ENCODE data around the gene UBE2J2.

DNA sequence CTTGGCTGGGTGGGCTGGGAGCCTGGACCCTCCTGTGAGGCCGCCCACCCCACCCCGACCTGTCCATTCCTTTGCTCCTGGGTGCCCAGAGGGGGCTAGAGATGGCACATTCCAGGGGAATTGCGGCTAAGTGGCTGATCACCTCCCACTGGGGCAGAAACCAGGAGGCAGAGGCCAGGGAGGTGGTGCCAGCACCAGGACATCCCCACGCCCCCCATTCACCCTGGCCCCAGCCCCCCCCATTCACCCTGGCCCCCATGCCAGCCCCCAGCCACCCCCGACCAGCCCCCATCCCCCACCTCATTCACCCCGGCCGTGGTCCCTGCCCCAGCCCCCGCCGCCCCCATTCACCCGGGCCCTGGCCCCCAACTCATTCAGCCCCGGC lies 33.3 kb downstream of the UBE2J2 start:
- TF ChIP-seq, protein P1, sequence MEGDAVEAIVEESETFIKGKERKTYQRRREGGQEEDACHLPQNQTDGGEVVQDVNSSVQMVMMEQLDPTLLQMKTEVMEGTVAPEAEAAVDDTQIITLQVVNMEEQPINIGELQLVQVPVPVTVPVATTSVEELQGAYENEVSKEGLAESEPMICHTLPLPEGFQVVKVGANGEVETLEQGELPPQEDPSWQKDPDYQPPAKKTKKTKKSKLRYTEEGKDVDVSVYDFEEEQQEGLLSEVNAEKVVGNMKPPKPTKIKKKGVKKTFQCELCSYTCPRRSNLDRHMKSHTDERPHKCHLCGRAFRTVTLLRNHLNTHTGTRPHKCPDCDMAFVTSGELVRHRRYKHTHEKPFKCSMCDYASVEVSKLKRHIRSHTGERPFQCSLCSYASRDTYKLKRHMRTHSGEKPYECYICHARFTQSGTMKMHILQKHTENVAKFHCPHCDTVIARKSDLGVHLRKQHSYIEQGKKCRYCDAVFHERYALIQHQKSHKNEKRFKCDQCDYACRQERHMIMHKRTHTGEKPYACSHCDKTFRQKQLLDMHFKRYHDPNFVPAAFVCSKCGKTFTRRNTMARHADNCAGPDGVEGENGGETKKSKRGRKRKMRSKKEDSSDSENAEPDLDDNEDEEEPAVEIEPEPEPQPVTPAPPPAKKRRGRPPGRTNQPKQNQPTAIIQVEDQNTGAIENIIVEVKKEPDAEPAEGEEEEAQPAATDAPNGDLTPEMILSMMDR (IDR thresholded peaks at IDR 0.05), result no peak
- no peak for TF ChIP-seq POLR2A (IDR thresholded peaks at IDR 0.05)
- no peak for TF ChIP-seq POLR2AphosphoS5 (IDR thresholded peaks at IDR 0.05)
